BLaER1 treated with 17β-estradiol and CSF1 and Interleukin-3, amounts not matched to agents 10 nM and 100 nM (cell line): ENCODE data around the gene SMYD1.
"Not testable (repeated sequence)": the region's sequence is repeated elsewhere in the genome, so short reads cannot be mapped to it uniquely, and the experiment has no call there.

Experiments
- H3K27ac ChIP-seq, 11 experiments: shearing (Covaris generic); formaldehyde crosslinking; 2 replicates each; pipeline ENCODE4 v1.8.1; 2022
- H3K27me3 ChIP-seq, 11 experiments: shearing (Covaris generic); formaldehyde crosslinking; 2 replicates each; pipeline ENCODE4 v1.8.1; 2022
- H3K36me3 ChIP-seq, 11 experiments: shearing (Covaris generic); formaldehyde crosslinking; 2 replicates each; pipeline ENCODE4 v1.8.1; 2022
- H3K4me1 ChIP-seq, 10 experiments: shearing (Covaris generic); formaldehyde crosslinking; 2 replicates each; pipeline ENCODE4 v1.8.1; 2022
- H3K4me2 ChIP-seq, 11 experiments: shearing (Covaris generic); formaldehyde crosslinking; 2 replicates each; pipeline ENCODE4 v1.8.1; 2022
- H3K4me3 ChIP-seq, 10 experiments: shearing (Covaris generic); formaldehyde crosslinking; 2 replicates each; pipeline ENCODE4 v1.8.1; 2022
- H3K9ac ChIP-seq, 11 experiments: shearing (Covaris generic); formaldehyde crosslinking; 2 replicates each; pipeline ENCODE4 v1.8.1; 2022
- H3K9me3 ChIP-seq, 11 experiments: shearing (Covaris generic); formaldehyde crosslinking; replicated peaks in 1 of 11; 2 replicates each; pipeline ENCODE4 v1.8.1; 2022
- H4K20me1 ChIP-seq, 11 experiments: shearing (Covaris generic); formaldehyde crosslinking; 2 replicates each; pipeline ENCODE4 v1.8.1; 2022
- Cebpa-rat ChIP-seq, 11 experiments: shearing (Covaris generic); IDR thresholded peaks; 2 replicates each; pipeline ENCODE4 v1.8.1; 2022

The SMYD1 gene

DNA sequence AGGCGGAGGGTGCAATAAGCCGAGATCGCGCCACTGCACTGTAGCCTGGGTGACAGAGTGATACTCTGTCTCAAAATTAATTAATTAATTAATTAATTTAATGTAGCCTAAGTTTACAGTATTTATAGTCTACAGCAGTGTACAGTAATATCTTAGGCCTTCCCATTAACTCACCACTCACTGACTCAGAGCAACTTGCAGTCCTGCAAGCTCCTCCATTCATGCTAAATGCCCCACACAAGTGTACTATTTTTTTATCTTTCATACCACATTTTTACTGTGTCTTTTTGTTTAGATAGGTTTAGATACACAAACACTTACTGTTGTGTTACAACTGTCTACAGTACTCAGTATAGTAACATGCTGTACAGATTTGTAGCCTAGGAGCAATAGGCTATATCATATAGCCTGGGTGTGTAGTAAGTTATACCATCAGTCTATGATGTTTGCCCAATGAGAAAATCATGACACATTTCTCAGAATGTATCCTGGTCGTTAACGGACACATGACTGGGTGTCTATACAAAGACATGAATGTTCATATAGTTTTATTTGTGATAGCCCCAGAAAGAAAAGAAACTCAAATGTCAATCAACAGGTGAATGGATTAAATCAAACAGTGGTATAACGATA lies 35.4 kb upstream of the SMYD1 start:
- peaks cover 76 to 100% (median 87%) of the 10 kb centered on the region in 11 experiments for H3K36me3 ChIP-seq
- no peak for TF ChIP-seq Cebpa-rat (IDR thresholded peaks at IDR 0.05)
- peaks cover 0 to 49% (median 18%) of the 10 kb centered on the region in 10 experiments; a peak in 16 of 20 replicates for H3K4me1 ChIP-seq
- no peak overlapping the region for H3K27ac ChIP-seq
- no peak overlapping the region for H3K4me3 ChIP-seq
- peaks cover 0 to 24% (median 0%) of the 10 kb centered on the region in 11 experiments; a peak in 5 of 22 replicates for H4K20me1 ChIP-seq
- H3K9me3 ChIP-seq, result peaks cover 0 to 14% (median 0%) of the 10 kb centered on the region in 11 experiments; a peak in 7 of 22 replicates
- no peak overlapping the region for H3K4me2 ChIP-seq
- H3K27me3 ChIP-seq, result no peaks in the 10 kb centered on the region
- H3K9ac ChIP-seq, result no peak overlapping the region

GRCh38 chr2:88036182-88036581 lies 31.4 kb upstream of the SMYD1 start:
- H4K20me1 ChIP-seq, result peaks cover 0 to 60% (median 4%) of the 10 kb centered on the region in 11 experiments; a peak in 8 of 22 replicates
- H3K4me2 ChIP-seq, result peak overlapping the region in 5 of 11 experiments; percentile 6 to 67 (median 52); a peak in 7 of 22 replicates
- peaks cover 0 to 42% (median 7%) of the 10 kb centered on the region in 10 experiments; a peak in 11 of 20 replicates for H3K4me1 ChIP-seq
- 0 out of 20 replicates have a peak overlapping the region, but pooled peaks of 1 of the 10 experiments have one; percentile 3 for H3K4me3 ChIP-seq
- 0 out of 22 replicates have a peak overlapping the region, but pooled peaks of 1 of the 11 experiments have one; percentile 37 for H3K9ac ChIP-seq
- H3K27me3 ChIP-seq, result no peaks in the 10 kb centered on the region
- H3K36me3 ChIP-seq, result peaks cover 65 to 93% (median 85%) of the 10 kb centered on the region in 11 experiments
- no peak for TF ChIP-seq Cebpa-rat (IDR thresholded peaks at IDR 0.05)
- peaks cover 0 to 22% (median 6%) of the 10 kb centered on the region in 11 experiments; a peak in 9 of 22 replicates for H3K9me3 ChIP-seq
- peak overlapping the region in 3 of 11 experiments; percentile 52 to 69 (median 54); a peak in 6 of 22 replicates for H3K27ac ChIP-seq

DNA sequence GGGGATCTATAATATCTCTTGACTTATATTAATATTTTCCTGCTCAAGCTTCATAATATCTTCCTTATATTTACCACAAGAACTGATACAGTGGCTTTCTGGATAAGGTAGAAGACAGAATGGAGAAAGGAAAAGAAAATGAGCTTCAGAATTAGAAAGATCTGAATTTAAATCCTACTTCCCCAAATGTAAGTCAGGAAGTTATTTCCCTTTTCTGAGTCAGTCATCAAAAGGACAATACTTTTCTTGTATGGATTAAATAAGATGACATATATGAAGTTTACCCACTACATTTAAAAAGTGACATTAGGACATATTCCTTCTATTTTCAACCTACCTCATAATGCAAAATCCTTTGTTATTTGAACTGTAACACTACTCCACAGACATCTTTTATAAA lies 31.0 kb upstream of the SMYD1 start:
- Histone ChIP-seq H3K4me3 (0 out of 20 replicates have a peak overlapping the region, but pooled peaks of 1 of the 10 experiments have one; percentile 3), H3K4me2 (peak overlapping the region in 5 of 11 experiments; percentile 6 to 67 (median 52); a peak in 6 of 22 replicates), H3K27me3 (no peaks in the 10 kb centered on the region), H3K9ac (0 out of 22 replicates have a peak overlapping the region, but pooled peaks of 1 of the 11 experiments have one; percentile 37), H3K36me3 (peaks cover 63 to 93% (median 81%) of the 10 kb centered on the region in 11 experiments), H3K4me1 (peaks cover 0 to 47% (median 7%) of the 10 kb centered on the region in 10 experiments; a peak in 11 of 20 replicates), H4K20me1 (peaks cover 0 to 65% (median 4%) of the 10 kb centered on the region in 11 experiments; a peak in 8 of 22 replicates), H3K27ac (peak overlapping the region in 3 of 11 experiments; percentile 52 to 69 (median 54); a peak in 6 of 22 replicates), H3K9me3 (peaks cover 0 to 22% (median 6%) of the 10 kb centered on the region in 11 experiments; a peak in 9 of 22 replicates)
- TF ChIP-seq Cebpa-rat (IDR thresholded peaks at IDR 0.05), result no peak

DNA sequence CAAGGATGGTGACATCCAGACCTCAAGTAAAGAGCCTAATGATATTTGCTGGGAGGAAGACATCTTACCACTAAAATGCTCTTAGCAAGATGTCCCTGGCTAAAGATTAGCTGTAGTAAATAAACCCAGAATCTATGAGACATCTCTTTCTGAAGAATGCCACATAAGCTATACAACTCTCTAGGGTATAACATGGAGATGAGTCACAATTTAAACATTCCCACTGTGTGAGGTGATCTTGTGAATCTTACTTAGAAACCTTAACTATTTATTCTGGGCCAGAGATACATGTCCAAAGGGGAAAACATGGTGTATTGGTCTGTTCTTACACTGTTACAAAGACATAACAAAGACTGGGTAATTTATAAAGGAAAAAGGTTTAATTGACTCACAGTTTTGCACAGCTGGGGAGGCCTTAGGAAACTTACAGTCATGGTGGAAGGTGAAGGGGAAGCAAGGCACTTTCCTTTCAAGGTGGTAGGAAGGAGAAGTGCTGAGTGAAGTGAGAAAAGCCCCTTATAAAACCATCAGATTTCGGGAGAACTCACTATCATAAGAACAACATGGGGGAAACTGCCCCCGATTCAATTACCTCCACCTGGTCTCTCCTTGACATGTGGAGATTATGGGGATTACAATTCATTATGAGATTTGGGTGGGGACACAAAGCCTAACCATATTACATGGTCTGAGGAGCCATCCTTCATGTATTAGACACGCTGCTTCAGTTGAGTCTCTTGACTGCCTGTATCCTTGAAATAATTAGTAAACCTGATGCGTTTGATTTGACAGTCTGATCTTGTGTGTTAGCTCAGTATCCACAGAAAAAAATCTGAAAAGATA lies 29.1 kb upstream of the SMYD1 start:
- Histone ChIP-seq H3K9ac (no peak overlapping the region), H3K9me3 (peaks cover 0 to 22% (median 6%) of the 10 kb centered on the region in 11 experiments; a peak in 9 of 22 replicates), H3K27me3 (no peaks in the 10 kb centered on the region), H3K4me2 (peak overlapping the region in 2 of 11 experiments; percentile 7 to 14; a peak in 1 of 22 replicates), H3K36me3 (peaks cover 48 to 92% (median 75%) of the 10 kb centered on the region in 11 experiments), H3K4me1 (peaks cover 0 to 59% (median 7%) of the 10 kb centered on the region in 10 experiments; a peak in 11 of 20 replicates), H4K20me1 (peaks cover 0 to 71% (median 4%) of the 10 kb centered on the region in 11 experiments; a peak in 8 of 22 replicates), H3K27ac (no peak overlapping the region), H3K4me3 (no peak overlapping the region)
- no peak for TF ChIP-seq Cebpa-rat (IDR thresholded peaks at IDR 0.05)

DNA sequence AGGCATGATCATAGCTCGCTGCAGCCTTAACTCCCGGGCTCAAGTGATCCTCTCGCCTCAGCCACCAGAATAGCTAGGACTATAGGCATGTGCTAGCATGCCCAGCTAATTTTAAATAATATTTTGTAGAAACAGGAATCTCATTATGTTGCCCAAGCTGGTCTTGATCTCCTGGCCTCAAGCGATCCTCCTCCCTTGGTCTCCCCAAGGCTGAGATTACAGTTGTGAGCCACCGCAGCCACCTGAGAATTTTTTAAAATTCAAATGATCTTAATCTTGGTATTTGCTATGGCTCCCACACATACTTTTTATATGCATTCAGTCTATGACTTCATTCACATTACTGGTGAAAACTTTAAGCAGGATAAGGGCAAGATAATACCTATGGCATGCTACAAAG lies 25.1 kb upstream of the SMYD1 start:
- Histone ChIP-seq H3K4me2 (no peak overlapping the region), H3K9me3 (peaks cover 0 to 9% (median 3%) of the 10 kb centered on the region in 11 experiments; a peak in 5 of 22 replicates), H3K27me3 (no peaks in the 10 kb centered on the region), H3K36me3 (peaks cover 49 to 92% (median 72%) of the 10 kb centered on the region in 11 experiments), H4K20me1 (peaks cover 0 to 96% (median 8%) of the 10 kb centered on the region in 11 experiments; a peak in 11 of 22 replicates), H3K27ac (no peak overlapping the region), H3K9ac (no peak overlapping the region), H3K4me1 (peaks cover 0 to 30% (median 0%) of the 10 kb centered on the region in 10 experiments; a peak in 7 of 20 replicates), H3K4me3 (no peak overlapping the region)
- no peak for TF ChIP-seq Cebpa-rat (IDR thresholded peaks at IDR 0.05)

- H3K4me1 ChIP-seq, result peaks cover 0 to 17% (median 0%) of the 10 kb centered on the region in 10 experiments; a peak in 2 of 20 replicates
- not testable (repeated sequence) for H3K27me3 ChIP-seq, H3K9me3 ChIP-seq, H3K4me2 ChIP-seq, H3K27ac ChIP-seq, H3K9ac ChIP-seq, H3K4me3 ChIP-seq
- peaks cover 0 to 100% (median 8%) of the 10 kb centered on the region in 11 experiments; a peak in 10 of 22 replicates for H4K20me1 ChIP-seq
- H3K36me3 ChIP-seq, result peaks cover 55 to 95% (median 66%) of the 10 kb centered on the region in 11 experiments
Observed at GRCh38 chr2:88045561-88045960, 22.1 kb upstream of the SMYD1 start.

GRCh38 chr2:88048541-88048940 lies 19.1 kb upstream of the SMYD1 start:
- Histone ChIP-seq H3K9ac (no peak overlapping the region), H4K20me1 (peaks cover 0 to 96% (median 8%) of the 10 kb centered on the region in 11 experiments; a peak in 10 of 22 replicates), H3K27me3 (no peaks in the 10 kb centered on the region), H3K4me2 (no peak overlapping the region), H3K36me3 (peaks cover 49 to 98% (median 74%) of the 10 kb centered on the region in 11 experiments), H3K27ac (no peak overlapping the region), H3K4me3 (no peak overlapping the region), H3K9me3 (no peaks in the 10 kb centered on the region), H3K4me1 (peaks cover 3 to 24% (median 7%) of the 10 kb centered on the region in 10 experiments; a peak in 15 of 20 replicates)
- no peak for TF ChIP-seq Cebpa-rat (IDR thresholded peaks at IDR 0.05)

DNA sequence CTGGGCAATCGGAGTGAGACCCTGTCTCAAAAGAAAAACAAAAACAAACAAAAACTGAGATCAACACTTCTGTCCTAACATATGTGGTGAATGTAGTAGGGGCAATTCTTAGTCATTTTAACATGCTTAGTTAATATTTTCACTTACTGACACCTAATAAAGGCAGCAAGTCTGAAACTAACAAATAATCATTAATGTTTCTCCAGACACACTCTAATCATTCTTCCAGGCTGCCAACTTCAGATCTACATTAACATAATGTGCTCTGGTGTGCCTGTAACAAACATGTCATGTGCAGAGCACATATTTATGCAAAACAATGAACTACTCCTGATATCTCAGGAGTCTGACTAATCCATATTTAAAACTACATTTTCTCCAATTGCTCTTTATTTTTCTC lies 18.0 kb upstream of the SMYD1 start:
- H3K27ac ChIP-seq, result no peak overlapping the region
- peaks cover 38 to 92% (median 68%) of the 10 kb centered on the region in 11 experiments for H3K36me3 ChIP-seq
- peaks cover 13 to 35% (median 17%) of the 10 kb centered on the region in 10 experiments for H3K4me1 ChIP-seq
- H4K20me1 ChIP-seq, result peaks cover 0 to 85% (median 8%) of the 10 kb centered on the region in 11 experiments; a peak in 11 of 22 replicates
- H3K4me2 ChIP-seq, result no peak overlapping the region
- no peak overlapping the region for H3K9ac ChIP-seq
- no peaks in the 10 kb centered on the region for H3K9me3 ChIP-seq
- no peaks in the 10 kb centered on the region for H3K27me3 ChIP-seq
- no peak overlapping the region for H3K4me3 ChIP-seq
- no peak for TF ChIP-seq Cebpa-rat (IDR thresholded peaks at IDR 0.05)
